GM19351 (cell line): ENCODE results near the gene FRRS1L.

Experiments
- ATAC-seq: cut with Tn5 transposase; IDR thresholded peaks from one replicate; pipeline ENCODE4 v1.9.1; 2021; ENCODE audit warnings: mild to moderate bottlenecking, moderate library complexity; ENCODE audit not compliant: unreplicated experiment

The FRRS1L gene

DNA sequence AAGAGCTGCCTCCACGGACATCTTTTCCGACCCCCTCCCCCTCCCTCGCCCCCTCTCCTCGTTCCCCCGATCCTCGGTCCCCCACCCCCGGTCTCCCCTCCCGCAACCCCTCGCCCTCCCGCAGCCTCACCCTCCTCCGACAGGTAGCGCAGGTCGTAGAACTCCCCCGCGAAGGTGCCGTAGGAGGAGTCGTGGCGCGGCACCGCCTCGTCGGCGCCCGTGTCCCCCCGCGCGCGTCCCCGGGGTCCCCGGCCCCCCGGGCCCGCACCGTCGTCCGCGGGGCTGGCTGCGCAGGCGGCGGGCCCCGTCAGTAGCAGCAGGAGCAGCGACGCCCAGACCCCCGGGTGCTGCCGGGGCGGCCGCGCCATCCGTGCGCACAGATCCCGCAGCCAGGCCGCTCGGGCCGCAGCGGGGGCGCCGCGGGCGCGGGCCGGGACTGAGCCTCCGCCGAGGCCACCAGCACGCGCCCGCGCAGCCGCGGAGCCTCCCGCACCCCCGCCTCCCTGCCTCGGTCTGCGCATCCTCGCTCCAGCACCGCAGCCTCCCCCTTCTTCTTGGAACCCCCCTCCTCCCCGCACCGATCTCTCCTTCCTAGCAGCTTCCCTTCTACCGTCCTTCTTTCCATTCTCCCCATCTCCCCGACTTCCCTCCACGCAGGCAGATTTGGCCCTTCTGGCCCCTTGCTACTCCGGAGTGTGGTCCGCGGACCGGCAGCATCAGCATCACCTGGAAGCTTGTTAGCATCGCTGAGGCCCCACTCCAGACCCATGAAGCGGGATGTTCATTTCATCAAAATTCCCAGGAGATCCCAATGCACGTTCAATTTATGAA, at the start of gene FRRS1L:
Gene FRRS1L, minus strand, starts transcription at position 479 of the 831 bp plus-strand sequence. Its CDS starts 111 bp downstream, at position 368.
- ATAC-seq = no peak

GRCh38 chr9:109214414-109214813, 47.4 kb upstream of the FRRS1L start:
- no peak for ATAC-seq

- ATAC-seq = no peak
Observed at GRCh38 chr9:109213285-109214121, 46.5 kb upstream of the FRRS1L start.

- no peak for ATAC-seq
Observed at GRCh38 chr9:109212768-109213167, 45.7 kb upstream of the FRRS1L start.

DNA sequence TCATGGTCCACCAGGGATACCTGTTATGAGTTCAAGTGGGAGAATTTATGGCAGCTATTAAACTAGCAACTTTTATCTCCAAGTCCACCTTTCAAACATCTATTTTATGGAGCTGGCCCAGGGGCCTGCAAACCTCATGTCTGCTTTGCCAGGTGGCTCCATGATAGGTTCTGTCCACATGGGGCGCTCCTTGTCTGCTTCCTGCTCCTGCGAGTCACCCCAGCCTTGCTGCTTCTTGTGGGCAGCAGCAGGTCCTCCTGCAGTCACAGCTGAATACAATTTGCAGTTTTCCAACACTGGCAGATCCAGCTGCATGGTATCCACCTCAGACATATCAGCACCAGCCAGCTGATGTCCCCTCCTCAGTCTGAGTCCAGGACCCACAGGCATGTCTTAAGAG, 39.6 kb upstream of the FRRS1L start:
- ATAC-seq = no peak

DNA sequence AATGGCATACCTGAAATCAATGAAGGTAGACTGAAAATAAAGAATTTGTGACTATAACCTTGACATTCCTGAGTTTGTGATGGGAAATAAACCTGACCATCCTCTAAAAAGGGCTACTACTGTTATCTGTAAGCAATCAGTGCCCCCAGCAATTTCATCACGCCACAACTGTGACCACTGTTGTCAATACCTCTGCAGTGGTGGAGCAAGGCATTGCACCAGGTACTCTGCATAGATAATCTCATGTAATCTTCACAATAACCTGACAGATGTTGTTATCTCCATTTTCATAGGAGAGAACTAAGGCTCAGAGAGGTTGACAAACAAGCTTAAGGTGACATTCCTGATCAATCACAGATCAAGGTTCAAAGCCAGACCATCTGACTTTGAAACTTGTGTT, 38.5 kb upstream of the FRRS1L start:
- ATAC-seq = no peak

GRCh38 chr9:109203761-109204360, 36.8 kb upstream of the FRRS1L start:
- no peak for ATAC-seq

- ATAC-seq = no peak
Observed at GRCh38 chr9:109199676-109200075, 32.6 kb upstream of the FRRS1L start.

- no peak for ATAC-seq
Observed at GRCh38 chr9:109198736-109199382, 31.8 kb upstream of the FRRS1L start.

DNA sequence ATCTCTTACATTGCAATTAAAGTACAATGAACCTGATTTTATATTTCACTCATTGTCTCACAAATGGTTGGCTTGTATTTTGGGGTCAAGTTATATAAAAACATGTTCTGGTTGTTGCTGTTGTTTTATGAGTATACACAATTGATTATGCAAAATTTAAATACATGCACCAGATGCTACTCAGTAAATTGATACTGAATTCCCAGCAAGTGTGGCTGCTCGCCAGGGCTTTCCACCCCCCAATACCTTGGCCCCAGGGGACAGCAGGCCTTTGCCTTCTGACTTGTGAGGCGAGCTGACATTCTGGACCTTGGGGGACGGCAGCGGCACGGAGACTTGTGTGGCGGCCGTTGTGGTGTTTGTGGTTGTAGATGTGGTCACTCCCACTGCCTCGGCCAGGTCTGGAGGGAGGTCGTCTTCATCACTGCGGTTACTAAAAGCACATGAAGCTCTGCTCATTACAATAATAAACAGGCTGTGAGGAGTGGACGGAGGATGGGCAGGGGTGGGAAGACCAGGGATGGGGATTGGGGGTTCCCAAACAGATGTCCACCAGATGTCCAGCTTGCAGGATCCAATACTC, 27.0 kb upstream of the FRRS1L start:
- ATAC-seq = no peak

GRCh38 chr9:109192732-109193361, 25.8 kb upstream of the FRRS1L start:
- no peak for ATAC-seq

GRCh38 chr9:109191746-109192145, 24.7 kb upstream of the FRRS1L start:
- ATAC-seq = no peak

GRCh38 chr9:109190151-109190550, 23.1 kb upstream of the FRRS1L start:
- no peak for ATAC-seq

DNA sequence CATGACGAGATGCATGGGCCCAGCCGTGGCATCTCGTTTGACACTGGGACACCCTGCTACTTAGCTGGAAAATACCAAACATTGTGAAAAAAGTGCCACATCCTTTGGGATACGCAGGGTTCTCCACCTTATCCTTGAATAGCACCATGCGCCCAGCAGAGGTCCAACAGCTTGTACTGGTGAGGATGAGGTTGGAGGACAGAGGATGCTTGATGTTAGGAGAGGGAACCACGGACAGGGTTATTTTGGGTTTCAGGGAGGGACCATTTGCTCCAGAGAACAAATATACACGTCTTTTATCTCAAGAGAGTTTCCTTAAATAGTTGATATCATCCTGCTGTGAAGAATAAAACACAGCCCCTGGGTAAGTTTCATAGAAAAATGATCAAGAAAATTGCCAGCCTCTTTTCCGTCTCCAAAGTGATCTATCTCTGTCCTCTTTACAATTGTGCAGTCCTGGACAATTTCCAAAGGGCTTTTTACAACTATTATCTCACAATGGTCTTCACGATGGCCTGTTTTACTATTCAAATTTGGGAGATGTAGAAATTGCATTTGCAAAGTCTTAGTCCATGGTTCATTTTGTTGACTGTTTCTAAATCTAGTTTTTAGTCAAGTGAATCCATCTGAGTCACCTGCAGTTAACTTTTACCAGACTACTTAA, 19.9 kb upstream of the FRRS1L start:
- no peak for ATAC-seq

DNA sequence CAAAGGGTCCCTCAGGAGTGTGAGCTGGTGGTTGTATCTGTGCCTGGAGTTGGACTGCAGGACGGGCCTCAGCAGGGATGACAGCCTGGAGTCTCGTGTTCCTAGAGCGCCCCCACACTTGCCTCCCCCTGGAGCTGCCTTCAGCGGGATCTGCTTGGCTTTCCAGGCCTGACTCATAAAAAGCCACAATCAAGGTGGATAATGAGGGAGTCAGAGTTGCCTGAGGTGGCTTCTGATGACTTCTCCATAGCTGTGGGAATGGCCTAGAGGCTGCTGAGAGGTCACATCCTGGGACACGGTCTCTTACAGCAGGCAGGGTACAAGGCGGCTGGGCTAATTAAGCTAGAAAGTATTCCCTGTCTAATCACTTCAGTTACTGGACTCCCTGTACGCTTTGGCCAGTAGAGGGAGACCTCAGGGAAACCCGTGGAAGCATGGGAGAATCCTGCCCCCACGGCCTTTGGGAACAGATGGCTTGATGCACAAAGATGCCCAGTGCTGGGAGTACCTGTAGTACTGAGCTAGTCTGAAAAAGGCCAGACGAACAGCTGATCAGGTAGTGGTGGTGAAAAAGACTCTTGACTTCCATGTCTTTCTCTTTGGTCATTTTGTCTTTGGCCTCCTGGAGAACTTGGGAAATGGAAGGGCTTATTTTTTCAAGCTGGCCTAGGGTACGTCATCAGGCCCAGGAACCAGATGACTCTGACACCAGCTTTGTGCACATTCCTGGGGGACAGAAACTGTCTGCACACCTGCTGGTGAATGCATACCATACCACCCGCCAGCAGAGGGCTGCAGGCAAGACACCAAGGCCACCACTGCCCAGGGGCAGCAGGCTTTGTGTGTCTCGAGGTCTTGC, 16.1 kb upstream of the FRRS1L start:
- ATAC-seq = peak; percentile 59

DNA sequence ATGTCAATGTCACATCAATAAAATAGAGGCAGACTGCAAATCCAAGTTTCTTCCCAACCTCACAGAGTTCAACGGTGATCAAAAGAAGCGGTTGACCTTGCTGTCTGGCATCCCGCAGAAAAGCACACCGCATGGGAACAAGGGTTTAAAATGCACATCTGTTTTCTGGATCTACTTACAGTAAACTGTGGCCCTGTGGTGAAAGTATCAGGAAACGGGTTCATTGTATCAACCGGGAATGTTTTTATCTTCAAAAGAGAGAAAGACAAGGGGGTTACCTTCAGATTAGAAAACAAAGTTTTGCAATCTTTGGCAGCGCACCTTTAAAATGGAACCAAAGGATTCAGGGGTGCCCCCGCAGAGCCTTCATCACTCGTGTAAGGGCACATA, 15.5 kb upstream of the FRRS1L start:
- ATAC-seq = no peak

DNA sequence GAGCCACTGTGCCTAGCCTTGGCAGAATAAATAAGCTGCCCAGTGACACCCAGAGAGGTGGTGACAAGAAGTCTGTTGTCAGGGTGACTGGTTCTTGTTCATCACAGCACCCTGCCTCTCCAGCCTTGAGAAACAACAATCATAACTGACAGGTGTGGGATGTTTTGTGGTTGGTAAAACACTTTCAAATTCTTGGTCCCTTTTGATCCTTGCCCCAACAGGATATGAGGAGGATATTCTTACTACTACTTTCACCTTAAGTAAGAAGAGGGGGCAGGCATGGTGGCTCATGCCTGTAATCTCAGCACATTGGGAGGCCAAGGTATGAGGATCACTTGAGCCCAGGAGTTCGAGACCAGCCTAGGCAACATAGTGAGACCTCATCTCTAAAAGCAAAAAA, 14.2 kb upstream of the FRRS1L start:
- peak; percentile 88 for ATAC-seq

DNA sequence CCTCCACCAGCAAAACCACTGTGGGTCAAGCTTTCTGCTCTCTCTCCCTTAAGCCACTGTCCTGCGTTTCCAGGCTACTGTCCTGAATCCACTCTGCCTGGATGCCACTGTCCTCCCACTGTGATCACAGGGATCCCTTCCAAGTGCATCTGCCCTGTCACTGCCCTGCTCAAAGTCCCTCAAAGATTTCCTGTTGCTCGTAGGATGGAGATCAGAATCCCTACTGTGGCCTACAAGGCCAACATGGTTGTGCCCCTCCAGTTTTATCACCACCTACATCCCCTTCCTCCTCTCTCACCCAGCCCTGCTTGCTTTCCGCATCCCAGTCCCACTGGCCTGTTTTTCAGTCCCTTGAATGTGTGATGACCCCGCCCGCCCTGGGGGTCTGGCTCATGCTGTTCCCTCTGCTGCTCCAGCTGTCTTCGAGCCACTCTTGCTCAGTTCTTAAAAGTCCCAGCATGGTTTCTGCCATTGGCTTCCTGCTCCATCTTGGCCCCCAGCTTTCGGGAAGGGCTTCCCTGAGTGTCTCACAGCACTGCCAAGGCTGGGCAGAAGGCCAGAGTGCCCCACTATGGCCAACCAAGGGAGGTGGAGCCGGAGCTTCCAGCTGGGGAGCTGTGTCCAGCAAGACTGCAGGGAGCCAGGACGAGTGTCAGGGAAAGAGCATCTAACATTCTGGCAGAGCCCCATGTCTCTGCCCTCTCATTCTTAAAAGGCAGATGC, 12.9 kb upstream of the FRRS1L start:
- ATAC-seq = no peak
